Amygdala (tissue), 56 donors: ENCODE measurements around the gene HBEGF.

ENCODE experiments used
- DNase-seq, 56 donors: peaks; one replicate each; lab custom pipeline; 2025; lab: John Stamatoyannopoulos, UW

Gene HBEGF

DNA sequence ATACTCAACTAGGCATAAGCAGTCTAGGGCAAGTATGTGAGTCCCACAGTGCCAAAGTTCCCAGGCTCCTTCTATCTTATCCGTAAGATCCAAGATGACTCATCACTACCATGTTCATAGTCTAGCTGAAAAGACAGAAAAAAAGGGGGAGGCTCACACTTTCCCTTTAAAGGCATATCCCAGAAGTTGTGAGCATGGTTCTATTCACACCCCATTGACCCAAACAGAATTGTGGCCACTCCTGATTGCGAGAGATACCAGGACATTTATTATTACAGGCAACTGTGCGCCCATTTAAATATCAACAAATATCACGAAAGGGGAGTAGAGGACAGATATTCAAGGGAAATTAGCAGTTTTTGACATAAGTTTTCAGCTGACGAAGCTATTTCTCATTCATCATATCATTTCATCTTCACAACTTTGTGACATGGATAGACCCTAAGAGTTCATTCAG lies 35.4 kb downstream of the HBEGF start:
- DNase-seq: no peak

DNA sequence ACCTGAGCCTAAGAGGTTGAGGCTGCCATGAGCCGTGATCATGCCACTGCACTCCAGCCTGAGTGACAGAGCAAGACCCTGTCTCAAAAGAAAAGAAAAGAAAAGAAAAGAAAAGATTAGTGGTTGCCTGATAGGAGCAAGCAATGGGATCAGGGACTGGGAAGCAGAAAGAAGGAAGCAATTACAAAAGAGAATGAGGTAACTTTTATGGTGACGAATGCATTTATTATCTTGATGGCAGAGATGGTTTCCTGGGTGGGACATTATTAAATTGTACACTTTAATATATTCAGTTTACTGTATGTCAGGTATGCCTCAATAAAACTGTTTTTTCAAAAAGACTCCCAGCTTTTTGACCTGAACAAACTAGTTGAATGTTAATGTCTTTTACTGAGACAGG lies 36.0 kb downstream of the HBEGF start:
- no peak for DNase-seq

DNA sequence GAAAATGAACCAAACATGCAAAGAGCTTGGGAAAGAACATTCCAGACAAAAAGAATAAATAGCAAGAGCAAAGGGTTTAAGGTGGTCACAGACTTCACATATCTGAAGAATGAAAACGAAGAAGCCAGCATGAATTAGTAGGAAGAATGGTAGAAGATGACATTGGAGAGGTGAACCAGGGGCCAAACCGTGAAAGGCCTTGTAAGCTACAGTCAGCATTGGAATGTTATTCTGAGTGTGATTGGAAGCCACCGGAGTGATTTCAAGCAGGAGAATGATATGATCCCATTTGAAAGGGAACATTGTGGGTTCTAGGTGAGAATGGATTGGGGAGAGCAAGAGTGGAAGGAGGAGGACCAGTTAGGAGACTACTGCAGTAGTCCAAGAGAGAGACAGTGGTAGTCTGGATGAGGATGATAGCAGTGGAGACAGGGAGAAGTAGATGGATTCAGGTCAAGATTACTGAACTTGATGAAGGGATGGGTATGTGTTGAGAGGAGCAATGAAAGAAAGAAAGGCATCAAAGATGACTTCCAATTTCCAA lies 36.6 kb downstream of the HBEGF start:
- no peak for DNase-seq

DNA sequence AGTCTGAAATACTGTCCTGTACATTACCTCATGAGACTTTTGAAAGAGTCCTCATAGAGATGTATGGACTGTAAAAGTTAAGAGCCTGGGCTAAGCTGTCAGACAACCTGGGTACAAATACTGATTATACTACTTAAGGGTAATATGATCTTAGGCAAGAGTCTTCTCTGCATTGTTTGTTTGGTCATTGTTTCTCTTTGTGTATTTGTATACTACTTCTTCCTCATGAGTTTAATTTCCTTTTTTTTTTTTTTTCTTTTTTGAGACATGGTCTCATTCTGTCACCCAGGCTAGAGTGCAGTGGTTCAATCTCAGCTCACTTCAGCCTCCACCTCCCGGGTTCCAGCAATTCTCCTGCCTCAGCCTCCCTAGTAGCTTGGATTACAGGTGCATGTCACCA lies 40.9 kb downstream of the HBEGF start:
- DNase-seq: no peak

- no peak for DNase-seq
Measured at GRCh38 chr5:140303966-140304365, 42.4 kb downstream of the HBEGF start.

GRCh38 chr5:140302786-140303639 lies 43.4 kb downstream of the HBEGF start, which contains the start of gene PFDN1:
PFDN1 (minus strand) TSS chr5:140303101; CDS start chr5:140303073, 28 bp downstream.
- peak; percentile 64 to 97 (median 87) for DNase-seq

- DNase-seq: no peak
Measured at GRCh38 chr5:140301136-140301535, 45.3 kb downstream of the HBEGF start.

- DNase-seq: no peak
Measured at GRCh38 chr5:140299056-140299455, 47.3 kb downstream of the HBEGF start.

GRCh38 chr5:140298183-140298601 lies 48.2 kb downstream of the HBEGF start:
- no peak for DNase-seq

DNA sequence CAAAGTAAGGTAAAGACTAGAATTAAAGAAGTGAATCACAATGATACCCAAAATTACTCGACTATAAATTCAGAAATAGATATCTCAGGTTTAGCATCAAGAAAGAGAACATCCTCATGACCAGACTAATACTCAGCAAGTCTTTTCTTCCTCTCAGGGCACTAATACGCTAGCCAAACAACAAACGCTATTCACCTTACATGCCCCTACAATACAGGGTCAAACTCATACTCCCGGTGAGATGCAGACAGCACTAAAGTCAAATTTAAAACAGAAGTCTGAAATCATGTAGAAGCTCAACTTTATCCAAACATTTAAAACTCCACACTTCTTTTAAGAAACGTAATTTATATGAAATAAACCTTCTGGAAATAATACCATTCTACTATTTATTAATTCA lies 49.1 kb downstream of the HBEGF start:
- no peak for DNase-seq

- no peak for DNase-seq
Measured at GRCh38 chr5:140296289-140296688, 50.1 kb downstream of the HBEGF start.

GRCh38 chr5:140295414-140295813 lies 51.0 kb downstream of the HBEGF start:
- peak in 3 of 56 donors; percentile 1 to 56 (median 16) for DNase-seq

DNA sequence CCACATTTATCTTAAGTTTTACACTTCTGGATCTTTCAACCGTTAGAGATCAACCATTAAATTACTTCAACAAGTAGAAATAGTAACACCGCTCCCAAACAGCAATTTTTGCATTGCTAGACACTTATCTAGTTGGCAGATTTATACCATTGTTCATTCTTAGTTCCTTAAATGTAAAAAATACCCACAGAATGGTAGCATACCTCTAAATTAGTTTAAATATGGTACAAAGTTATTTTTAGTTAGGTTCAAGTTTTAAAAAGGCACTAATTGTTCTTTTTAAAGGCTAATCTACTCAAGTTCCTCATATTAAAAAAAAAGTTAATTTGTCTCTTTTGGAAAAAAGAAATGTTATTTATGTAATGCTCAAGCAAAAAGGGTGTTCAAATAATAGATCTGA lies 51.6 kb downstream of the HBEGF start:
- no peak for DNase-seq

DNA sequence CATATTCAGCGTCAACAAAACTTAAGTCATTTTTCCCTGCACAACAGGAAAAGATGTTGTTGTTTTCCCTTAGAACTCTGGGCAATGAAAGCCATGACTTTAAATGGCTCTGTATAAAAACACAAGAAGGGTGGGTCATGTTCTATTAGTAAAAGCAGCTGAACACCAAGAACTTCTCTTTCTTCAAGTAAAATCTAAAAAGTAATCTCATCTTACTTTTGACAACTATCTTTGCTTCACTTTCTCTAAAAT lies 52.6 kb downstream of the HBEGF start:
- DNase-seq: no peak

DNA sequence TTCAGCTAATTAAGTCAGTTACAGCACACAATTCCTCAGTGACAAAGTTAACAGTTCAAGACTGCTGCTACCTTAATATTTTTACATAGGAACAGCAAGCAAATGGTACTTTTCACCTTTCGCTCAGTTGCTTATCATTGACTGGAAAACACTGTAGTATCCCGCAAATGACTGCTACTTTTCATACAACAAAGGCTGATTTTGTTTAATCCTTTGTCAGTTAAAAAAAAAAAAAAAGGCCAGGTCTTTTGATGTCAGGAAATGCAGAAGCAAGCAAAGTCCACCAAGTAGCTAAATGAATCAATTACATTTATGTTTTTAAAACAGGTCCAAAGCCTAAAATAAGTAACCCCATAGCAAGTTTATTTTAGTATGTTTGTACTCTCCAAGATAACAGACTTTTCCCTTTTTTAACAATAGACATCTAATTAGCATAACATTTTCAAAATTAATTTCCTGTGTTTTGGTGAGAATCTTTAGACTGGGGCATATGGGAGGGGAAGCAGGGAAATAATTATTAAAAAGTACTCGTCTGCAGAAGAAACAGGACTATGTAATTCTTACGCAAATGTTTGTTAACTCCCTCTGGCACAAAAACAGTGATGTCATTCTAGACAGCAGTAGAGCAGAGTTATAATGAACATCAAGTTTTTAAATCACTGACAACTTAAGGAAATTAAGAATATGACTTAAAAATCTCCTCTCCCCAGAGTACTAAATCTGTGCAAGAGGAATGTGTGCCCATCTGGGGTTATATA lies 53.1 kb downstream of the HBEGF start:
- DNase-seq: no peak

- DNase-seq: no peak
Measured at GRCh38 chr5:140292212-140293036, 54.0 kb downstream of the HBEGF start.

DNA sequence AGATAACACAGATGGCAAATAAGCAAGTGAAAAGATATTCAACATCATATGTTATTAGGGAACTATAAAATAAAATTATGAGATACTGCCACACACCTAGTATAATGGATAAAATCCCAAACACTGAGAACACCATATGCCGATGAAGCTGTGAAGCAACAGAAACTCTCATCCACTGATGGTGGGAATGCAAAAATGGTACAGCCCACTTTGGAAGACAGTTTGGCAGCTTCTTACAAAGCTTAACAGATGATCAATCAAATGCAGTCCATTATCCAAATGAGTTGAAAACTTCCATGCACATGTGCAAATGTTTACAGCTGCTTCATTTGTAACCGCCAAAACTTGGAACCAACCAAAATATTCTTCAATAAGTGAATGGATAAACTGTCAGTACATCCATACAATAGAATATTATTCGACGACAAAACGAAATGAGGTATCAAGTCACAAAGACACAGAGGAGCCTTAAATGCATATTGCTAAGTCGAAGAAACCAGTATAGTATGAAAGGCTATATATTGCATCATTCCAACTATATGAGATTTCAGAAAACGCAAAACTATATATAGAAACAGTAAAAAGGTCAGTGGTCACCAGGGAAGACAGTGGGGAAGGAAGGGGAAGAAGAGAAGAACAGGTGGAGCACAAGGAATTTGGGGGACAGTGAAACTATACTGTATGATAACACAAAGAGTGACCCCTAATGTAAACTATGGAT lies 58.4 kb downstream of the HBEGF start:
- no peak for DNase-seq

GRCh38 chr5:140286424-140286823 lies 60.0 kb downstream of the HBEGF start:
- DNase-seq: no peak

DNA sequence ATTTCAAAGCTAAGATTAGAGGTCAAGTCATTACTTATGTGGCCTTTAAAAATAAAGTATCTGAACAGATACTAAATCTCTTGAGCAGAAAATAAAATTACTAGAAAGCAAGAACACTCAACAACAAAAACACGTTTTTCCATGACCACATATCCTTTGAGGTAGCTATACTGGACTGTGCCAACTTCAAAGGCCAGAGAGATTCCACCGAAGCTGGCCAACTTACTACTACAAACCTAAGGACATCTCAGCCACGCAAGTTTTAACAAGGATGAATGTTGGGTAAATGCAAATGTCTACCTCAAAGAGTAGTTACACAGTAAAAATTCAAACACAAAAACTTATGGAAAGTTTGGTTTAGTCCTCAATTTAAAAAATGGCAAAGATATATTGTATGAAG lies 62.4 kb downstream of the HBEGF start:
- DNase-seq: no peak
